HEK293 (cell line): ENCODE results near the gene SRSF5.

ENCODE experiments used
- CTCF ChIP-seq: fragments of 450-650 bp; formaldehyde crosslinking; IDR thresholded peaks from 2 replicates; pipeline ENCODE4 v1.5.1; 2016; ENCODE audit warnings: missing biosample characterization, missing genetic modification characterization
- KLF10 ChIP-seq: fragments of 450-650 bp; IDR thresholded peaks from 2 replicates; pipeline ENCODE4 v1.5.1; 2018; ENCODE audit warnings: missing biosample characterization, mild to moderate bottlenecking, missing genetic modification characterization
- YY1 ChIP-seq: fragments of 450-650 bp; formaldehyde crosslinking; IDR thresholded peaks from 2 replicates; pipeline ENCODE4 v1.5.1; 2018; ENCODE audit warnings: missing biosample characterization, missing genetic modification characterization
- ZNF157 ChIP-seq: fragments of 450-650 bp; formaldehyde crosslinking; IDR thresholded peaks from 2 replicates; pipeline ENCODE4 v1.5.1; 2016; ENCODE audit warnings: missing biosample characterization, missing genetic modification characterization
- ZNF169 ChIP-seq: fragments of 450-650 bp; formaldehyde crosslinking; IDR thresholded peaks from 2 replicates; pipeline ENCODE4 v1.5.1; 2016; ENCODE audit warnings: missing biosample characterization, missing genetic modification characterization
- ZNF239 ChIP-seq: fragments of 450-650 bp; formaldehyde crosslinking; IDR thresholded peaks from 2 replicates; pipeline ENCODE4 v1.5.1; 2016; ENCODE audit warnings: missing biosample characterization, missing genetic modification characterization
- ZNF292 ChIP-seq: fragments of 450-650 bp; formaldehyde crosslinking; IDR thresholded peaks from 2 replicates; pipeline ENCODE4 v1.5.1; 2016; ENCODE audit warnings: low read depth, missing biosample characterization, missing genetic modification characterization, borderline replicate concordance
- TF ChIP-seq, protein P1 (sequence below): fragments of 450-650 bp; formaldehyde crosslinking; IDR thresholded peaks from 2 replicates; pipeline ENCODE4 v1.5.1; 2017; ENCODE audit warnings: missing biosample characterization, missing genetic modification characterization

- TF ChIP-seq CTCF (tag by site-specific recombination) (no peak), ZNF239 (no peak), KLF10 (tag by site-specific recombination) (no peak), ZNF292 (tag by site-specific recombination) (no peak), YY1 (tag by site-specific recombination) (no peak), ZNF169 (no peak), ZNF157 (tag by site-specific recombination) (no peak)
- TF ChIP-seq, protein P1, sequence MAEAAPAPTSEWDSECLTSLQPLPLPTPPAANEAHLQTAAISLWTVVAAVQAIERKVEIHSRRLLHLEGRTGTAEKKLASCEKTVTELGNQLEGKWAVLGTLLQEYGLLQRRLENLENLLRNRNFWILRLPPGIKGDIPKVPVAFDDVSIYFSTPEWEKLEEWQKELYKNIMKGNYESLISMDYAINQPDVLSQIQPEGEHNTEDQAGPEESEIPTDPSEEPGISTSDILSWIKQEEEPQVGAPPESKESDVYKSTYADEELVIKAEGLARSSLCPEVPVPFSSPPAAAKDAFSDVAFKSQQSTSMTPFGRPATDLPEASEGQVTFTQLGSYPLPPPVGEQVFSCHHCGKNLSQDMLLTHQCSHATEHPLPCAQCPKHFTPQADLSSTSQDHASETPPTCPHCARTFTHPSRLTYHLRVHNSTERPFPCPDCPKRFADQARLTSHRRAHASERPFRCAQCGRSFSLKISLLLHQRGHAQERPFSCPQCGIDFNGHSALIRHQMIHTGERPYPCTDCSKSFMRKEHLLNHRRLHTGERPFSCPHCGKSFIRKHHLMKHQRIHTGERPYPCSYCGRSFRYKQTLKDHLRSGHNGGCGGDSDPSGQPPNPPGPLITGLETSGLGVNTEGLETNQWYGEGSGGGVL (tag by site-specific recombination) = no peak
Measured at GRCh38 chr14:69786603-69787002, 19.7 kb downstream of the SRSF5 start.
